Stimulated activated CD8-positive, alpha-beta memory T cell treated with anti-CD3 and anti-CD28 coated beads, Interleukin-4, amount 100 ng/mL, for 1 hour (primary cell): ENCODE measurements around the gene CNPPD1.

Experiments
- DNase-seq, 2 donors: peaks; one replicate each; pipeline ENCODE4 v3.0.0-alpha.2; 2020; ENCODE audit warnings: low read depth in 2 of 2, low spot score in 1 of 2

The CNPPD1 gene

DNA sequence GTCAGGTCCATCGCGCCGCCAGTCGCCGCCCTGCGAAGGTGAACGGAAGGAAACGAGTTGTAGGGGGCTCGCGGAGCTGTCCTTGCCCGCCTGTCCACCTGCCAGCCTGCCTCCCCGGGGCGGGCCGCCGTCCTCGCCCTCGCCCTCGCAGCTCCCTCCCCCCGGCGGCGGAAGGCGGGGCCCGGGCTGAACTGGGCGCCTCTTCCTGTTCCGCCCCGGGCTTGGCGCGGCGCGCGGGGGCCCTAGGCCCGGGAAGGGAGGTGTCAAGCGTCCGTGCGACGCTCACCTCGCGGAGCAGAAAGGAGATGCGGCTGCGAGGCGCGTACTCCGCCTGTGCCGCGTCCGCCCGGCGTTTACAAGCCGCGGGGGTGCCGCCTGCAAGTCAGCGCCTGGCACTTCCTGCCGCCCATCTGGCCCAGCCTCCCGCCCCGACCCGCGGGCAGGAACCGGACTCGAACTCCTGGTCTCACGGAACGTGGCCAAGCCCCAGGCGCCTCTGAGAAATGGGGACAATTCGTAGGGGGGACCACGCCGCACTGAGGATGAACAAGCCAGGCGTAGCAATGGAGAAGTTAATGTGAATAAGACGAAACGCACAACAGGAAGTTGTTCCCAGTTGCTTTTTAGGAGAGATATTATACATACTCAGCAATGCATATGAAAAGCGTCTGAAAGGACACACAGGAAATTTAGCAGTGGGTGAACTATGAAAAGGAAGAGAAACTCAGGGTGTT is at the start of gene CNPPD1:
Gene CNPPD1, minus strand, starts transcription at position 108 of the 734 bp plus-strand sequence. Its CDS starts 97 bp downstream, at position 11.
- peak; percentile 56 to 77 for DNase-seq

- DNase-seq, result no peak
Observed at GRCh38 chr2:219225350-219225749, 48.6 kb upstream of the CNPPD1 start.

DNA sequence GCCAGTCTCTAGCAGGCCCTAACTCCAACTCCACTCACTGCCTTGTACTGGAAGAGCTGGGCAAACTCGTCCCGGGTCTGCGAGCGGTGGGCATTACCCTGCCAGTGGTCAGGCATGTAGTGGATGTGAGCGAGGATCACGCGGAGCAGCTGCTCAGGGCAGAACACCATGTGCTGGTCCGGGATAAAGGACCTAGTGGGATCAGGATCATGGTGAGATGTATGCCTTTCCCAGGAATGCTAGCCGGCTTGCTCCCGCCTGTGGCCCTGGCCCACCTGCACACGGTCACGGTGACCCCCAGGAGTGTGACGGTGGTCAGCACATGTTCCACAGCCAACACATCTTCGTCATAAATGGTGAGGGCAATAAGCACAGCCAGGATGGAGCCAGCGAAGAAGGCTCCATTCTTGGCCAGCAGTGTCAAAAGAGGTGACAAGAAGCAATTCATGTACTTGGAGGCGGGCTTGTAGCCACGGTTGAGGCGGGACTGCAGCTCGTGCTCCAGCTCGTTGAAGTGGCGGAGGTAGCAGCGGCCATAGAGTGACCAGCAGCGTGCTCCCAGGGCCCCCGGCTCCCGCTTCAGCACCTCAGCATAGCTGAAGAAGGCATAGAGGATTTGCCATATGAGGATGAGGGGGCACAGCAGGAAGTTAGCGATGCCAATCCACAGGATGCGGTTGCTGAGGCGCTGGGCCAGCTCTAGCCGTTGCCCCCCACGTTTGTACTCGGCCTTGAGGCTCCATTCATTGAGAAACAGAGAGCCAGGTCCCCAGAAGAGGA is 47.3 kb upstream of the CNPPD1 start:
- DNase-seq, result no peak

- DNase-seq, result no peak
Observed at GRCh38 chr2:219221957-219222518, 45.3 kb upstream of the CNPPD1 start.

DNA sequence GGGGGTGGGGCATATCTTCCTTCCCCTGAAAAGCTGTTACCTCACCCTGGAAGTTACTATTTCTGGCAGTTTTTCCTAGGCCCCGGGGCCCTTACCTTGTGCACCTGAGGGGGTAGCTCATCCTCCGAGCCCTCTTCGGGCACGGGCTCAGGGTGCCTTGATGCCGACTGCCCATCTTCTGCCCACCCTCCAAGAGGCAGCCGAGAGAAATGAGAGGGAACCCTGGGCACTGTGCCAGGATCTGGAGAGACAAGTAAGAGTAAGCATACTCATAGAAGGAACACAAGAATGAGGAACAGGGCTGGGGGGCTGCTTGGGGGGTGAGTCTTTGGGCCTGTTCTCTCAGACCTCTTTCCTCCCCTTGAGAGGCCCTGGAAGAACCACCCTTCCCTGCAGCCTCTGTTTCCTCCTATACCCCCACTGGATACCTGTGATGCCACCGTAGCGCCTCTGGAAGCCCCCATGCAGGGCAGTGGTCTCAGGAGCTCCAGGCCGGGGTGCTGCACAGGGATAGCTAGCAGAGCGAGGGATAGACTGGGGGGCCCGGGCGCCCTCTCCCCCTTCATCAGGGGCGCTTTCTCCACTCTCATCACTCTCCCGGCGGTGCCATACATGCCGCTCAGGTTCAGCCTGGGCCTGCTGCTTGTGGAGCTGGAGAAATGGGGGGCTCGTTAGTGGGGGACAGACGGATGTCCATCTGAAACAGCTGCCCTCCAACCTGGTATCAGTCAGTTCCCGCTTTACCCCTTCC is 44.1 kb upstream of the CNPPD1 start:
- DNase-seq, result no peak

GRCh38 chr2:219219784-219220532 is 43.2 kb upstream of the CNPPD1 start:
- DNase-seq, result no peak

DNA sequence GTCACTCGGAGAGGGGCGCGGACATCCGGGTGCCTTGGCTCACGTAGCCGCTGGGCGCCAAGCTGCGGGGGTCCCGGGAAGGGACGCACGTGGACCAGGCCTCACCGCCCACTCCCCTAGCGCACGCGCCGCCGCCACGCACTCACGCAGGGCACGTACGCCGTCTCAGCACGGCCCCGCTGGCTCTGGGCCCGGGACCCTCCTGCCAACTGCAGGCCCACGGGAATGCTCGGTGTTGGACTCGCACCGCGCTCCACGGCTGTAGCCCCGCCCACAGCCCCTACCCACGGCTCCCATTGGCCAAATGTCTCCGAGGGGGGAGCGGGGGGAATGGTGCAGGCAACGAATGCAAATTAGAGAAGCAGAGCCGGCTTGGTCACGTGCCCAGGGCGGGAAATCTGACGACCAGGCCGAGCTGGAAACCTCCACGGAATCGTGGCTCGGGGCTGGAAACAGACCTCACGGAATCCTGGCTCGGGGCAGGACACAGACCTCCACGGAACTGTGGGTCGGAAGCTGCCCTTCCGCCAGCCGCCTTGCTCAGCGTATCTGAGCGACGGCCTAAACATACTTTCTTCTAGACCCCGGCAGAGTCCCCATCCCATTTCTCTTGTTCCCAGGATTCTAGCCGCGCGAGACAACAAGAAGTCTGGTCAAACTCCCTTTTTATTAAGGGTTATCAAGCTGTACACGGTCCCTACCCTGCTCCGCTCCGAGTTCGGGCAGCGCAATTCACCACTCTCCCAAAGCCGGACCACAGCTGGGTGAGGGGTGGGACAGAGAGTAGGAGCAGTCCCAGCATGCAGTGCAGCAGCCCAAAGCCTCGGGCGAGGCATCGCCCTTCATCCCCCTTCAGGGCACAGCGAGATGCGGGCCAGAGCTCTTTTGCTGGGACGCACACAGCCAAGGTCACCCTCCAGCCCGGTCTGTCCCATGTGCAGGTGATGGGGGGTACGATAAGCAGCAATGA is 42.3 kb upstream of the CNPPD1 start, which contains the start of gene ABCB6:
Gene ABCB6, minus strand, starts transcription at position 227 of the 970 bp plus-strand sequence. CDS start 285 bp downstream, outside the sequence.
- DNase-seq, result peak; percentile 47 to 69

DNA sequence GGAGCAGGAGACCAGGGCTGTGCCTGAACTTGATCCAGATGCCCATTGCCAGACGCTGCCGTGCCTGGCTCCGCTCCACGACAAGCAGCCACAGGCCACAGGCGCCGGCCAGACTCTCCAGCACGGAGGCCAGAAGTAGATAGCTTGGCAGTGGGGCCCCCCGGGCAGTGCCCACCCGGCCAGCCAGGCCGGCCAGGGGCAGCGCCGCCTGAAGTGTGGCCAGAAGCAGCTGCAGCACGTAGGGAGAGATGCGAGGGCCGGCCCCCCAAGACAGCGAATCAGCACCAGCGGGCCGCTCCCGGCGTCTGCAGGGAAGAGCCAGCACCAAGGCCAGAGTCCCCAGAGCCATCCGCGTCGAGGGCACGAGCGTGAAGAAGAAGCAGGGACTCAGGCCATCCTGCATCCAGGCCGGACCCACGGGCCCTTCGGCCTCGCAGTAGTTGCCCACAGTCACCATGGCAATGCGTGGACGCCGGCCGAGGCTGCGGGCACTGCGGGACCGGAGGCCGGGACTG is 41.5 kb upstream of the CNPPD1 start:
- DNase-seq, result no peak

- DNase-seq, result no peak
Observed at GRCh38 chr2:219216535-219216915, 39.8 kb upstream of the CNPPD1 start.

GRCh38 chr2:219215871-219216534 is 39.3 kb upstream of the CNPPD1 start:
- no peak for DNase-seq

DNA sequence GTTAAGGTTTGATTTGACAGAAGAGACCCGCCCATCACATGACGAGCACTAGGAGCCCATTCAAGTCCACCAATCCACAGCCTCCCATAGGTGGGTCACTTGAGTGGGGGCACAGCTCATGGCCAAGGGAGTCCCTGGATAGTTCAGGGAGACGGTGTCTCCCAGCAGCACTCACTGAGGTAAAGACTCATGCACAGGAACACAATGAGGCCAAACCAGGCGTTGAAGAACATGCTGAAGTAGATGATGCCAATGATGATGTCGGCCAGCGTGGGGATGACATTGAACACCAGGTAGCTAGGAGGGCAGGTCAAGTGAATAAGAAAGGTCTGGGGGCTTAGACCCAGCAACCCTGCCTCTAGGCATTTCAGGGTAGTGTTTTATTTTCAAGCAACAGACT is 38.1 kb upstream of the CNPPD1 start:
- DNase-seq, result no peak

DNA sequence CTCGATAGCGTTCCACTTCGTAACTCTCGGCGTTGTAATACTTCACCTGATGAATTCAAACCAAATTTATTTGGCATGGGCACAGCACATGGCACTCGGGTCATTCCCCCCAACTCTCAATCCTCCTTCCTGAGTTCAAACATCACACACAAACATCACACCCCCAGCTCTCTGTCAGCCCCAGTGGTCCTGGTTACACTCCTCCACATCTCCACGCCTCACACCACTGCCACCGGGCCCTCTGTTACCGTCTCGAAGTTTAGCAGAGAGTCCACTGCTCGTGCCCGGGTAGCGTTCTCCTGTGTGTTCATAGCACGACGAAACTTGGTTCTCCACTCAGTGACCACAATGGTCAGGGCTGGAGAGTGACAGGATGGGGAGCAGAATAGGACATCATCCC is 37.4 kb upstream of the CNPPD1 start:
- DNase-seq, result no peak

DNA sequence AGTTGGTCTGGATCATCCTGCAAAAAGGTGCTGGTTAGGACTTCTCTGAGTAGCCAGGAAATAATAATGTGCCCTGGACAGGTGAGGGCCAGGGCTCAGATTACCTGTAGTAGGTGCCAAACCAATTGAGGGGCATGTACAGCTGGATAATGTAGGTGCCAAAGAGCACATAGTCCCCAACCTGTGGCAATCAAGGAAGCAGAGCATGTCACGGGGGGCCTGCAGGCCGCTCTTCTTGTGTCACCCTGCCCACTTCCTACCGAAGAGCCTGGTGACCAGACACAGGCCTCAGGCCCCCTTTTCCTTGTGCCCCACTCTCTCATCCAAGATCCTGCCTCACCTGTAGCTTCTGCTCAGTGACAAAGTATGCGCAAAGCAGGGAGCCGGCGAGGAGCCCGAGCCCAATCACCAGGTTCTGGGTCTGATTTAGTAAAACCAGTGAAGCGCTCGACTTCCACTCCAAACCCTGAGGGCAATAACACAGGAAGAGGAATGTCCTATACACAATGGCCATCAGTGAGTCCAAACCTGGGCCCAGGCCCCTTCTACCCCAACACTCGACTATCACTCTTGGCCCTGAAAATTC is 36.9 kb upstream of the CNPPD1 start:
- DNase-seq, result no peak

DNA sequence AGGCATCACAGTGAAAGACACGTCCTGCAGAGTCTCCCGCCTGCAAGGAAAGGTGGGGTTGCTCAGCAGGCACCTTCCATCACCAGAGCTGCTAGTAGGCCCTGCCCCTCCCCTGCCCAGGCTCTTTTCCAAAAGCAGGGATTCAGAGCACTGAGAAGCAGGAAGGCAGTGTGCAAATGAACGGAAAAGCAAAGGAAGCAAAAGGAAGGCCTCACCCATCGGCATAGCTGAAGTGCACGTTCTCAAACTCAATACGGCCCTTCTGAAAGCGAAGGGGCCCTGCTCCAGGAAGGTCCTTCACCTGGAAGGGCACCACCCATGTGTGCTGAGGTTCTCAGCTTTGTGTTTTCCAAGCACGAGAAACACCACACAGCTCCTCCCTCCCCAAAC is 36.3 kb upstream of the CNPPD1 start:
- DNase-seq, result no peak

- DNase-seq, result no peak
Observed at GRCh38 chr2:219210886-219211362, 34.2 kb upstream of the CNPPD1 start.

- DNase-seq, result no peak
Observed at GRCh38 chr2:219210196-219210885, 33.6 kb upstream of the CNPPD1 start.
